ENCODE data around the gene TBC1D9. TPM values are rescaled to one million over a fixed set of nuclear protein-coding genes. Genes with fewer than 3 reads are reported as not detected.
A peak's percentile ranks its signal among the peaks of the same experiment; 100 is the strongest.

Gene TBC1D9
- total and polyA plus RNA-seq, 2 donors (not counting 1 experiment from before 2014, with no cell fraction given), result 48.9 to 235 TPM

- Histone ChIP-seq H4K20me1 (ENCODE audit: control insufficient read depth, insufficient read depth, low read length, poor library complexity, severe bottlenecking) (no peaks in the 10 kb centered on the region), H3K27me3 (replicated peaks in 1 of 4; ENCODE audit: control extremely low read depth in 1 of 4, control insufficient read depth in 3 of 4, insufficient read depth in 4 of 4, low read length in 3 of 4) (no peaks in the 10 kb centered on the region), H3K4me3 (ENCODE audit: control extremely low read depth in 1 of 5, extremely low read depth in 1 of 5, insufficient read depth in 1 of 5, low read depth in 2 of 5, low read length in 4 of 5) (peak overlapping the region; percentile 7 to 59 (median 31)), H3K9ac (ENCODE audit: low read length) (peak overlapping the region; percentile 61), H2AFZ (ENCODE audit: insufficient read depth, low read depth, low read length, poor library complexity, severe bottlenecking) (no peak overlapping the region), H3K9me3 (ENCODE audit: control extremely low read depth in 1 of 3, control insufficient read depth in 2 of 3, insufficient read depth in 1 of 3, low read length in 2 of 3) (peaks cover 5% of the 10 kb centered on the region in 3 donors), H3K4me1 (ENCODE audit: control insufficient read depth in 2 of 2, insufficient read depth in 2 of 2, low read length in 2 of 2) (peaks cover 71 to 76% of the 10 kb centered on the region in 2 donors), H3K79me2 (ENCODE audit: control insufficient read depth, insufficient read depth, low read length) (peaks cover 91% of the 10 kb centered on the region), H3K27ac (ENCODE audit: low read length in 2 of 2) (peak overlapping the region; percentile 89 to 91), H3K4me2 (replicated peaks; ENCODE audit: low read depth, low read length, poor library complexity, severe bottlenecking) (peak overlapping the region; percentile 87), H3K36me3 (replicated peaks in 1 of 2; ENCODE audit: control extremely low read depth in 1 of 2, control insufficient read depth in 1 of 2, extremely low read depth in 1 of 2, insufficient read depth in 2 of 2, low read length in 1 of 2) (peaks cover 0 to 4% of the 10 kb centered on the region in 2 experiments)
- peak overlapping the region; percentile 94 for H3K27ac Mint-ChIP-seq
- peaks cover 87% of the 10 kb centered on the region for H3K4me1 Mint-ChIP-seq
- TF ChIP-seq CTCF (IDR thresholded peaks at IDR 0.05), result peak; percentile 59
- no peak for TF ChIP-seq EZH2 (IDR thresholded peaks at IDR 0.05; ENCODE audit: borderline replicate concordance, insufficient read depth, low read depth, low read length, poor library complexity, severe bottlenecking)
- WGBS (ENCODE audit: insufficient coverage), result 0% methylated on average over 1 of the region's 4 CpGs
- H3K9me3 Mint-ChIP-seq (ENCODE audit: insufficient read depth), result peaks cover 2% of the 10 kb centered on the region
- peak; percentile 72 for ATAC-seq (ENCODE audit: low read depth)
- CTCF ChIA-PET, result interaction anchor here (0.6 to 4.9 kb wide), 22 partner anchors 10 to 383 kb away, joined by 3 to 39 read pairs (median 4); partner anchors contain the start of gene TBC1D9
- H3K4me3 Mint-ChIP-seq, result peak overlapping the region; percentile 82
- no peaks in the 10 kb centered on the region for H3K27me3 Mint-ChIP-seq
- POLR2A ChIA-PET, result interaction anchor here (0.6 to 3.6 kb wide), 12 partner anchors 10 to 514 kb away, joined by 3 to 52 read pairs (median 4); partner anchors contain the start of gene TBC1D9
- DNase-seq, result peak; percentile 83
- intact Hi-C loops (cut with micrococcal nuclease), result loop anchor here (1.0 to 10.0 kb wide), 8 partner anchors 12 to 219 kb away; partner anchors contain the start of gene ELMOD2
Measured at GRCh38 chr4:140743194-140743931, 12.8 kb downstream of the TBC1D9 start.

All from B cell (primary cell).